ENCODE data around the gene FLT1.
A peak's percentile ranks its signal among the peaks of the same experiment; 100 is the strongest.

Gene FLT1

DNA sequence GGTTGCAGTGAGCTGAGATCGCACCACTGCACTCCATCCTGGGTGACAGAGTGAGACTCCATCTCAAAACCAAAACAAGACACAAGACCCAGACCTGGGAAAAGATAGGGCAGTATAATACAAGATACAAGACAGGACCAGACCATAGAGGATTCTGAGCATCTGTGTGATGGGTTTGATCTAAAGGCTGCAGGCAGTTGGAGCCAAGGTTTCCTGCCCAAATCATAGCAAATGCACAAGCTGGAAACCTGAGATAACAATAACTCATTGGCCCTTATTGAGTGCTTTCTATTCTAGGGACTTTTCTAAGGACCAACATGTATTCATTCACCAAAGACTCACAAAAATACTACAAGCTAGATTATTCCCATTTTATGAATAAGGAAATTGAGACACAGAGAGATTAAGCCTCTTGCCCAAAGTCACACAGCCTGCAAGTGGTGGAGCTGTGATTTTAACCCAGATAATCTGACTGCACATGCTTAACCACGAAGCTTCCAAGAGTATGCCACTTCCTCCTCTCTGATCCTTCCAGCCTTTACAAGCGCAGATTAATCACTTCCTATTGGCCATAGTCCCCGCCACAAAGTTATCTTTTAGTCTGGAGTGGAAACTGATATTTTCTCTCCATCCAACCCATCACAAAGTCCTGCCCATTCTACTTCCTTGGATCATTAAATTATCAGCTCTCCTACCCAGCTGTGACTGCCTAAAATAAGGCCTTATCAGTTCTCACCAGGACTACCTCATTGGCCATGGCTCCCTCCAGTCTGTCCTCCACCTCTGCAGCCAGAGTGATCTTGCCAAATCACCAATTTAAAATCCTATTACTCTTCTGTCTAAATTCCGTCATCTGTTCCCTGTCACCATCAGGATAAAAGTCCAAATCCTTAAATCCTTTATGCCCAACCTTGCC lies 147.2 kb downstream of the FLT1 start:
- no peak for TF ChIP-seq Cebpa-rat (IDR thresholded peaks at IDR 0.05)
- Histone ChIP-seq H3K4me1 (peaks cover 18% of the 10 kb centered on the region), H3K27ac (no peak overlapping the region), H3K9me3 (no peaks in the 10 kb centered on the region), H4K20me1 (no peaks in the 10 kb centered on the region), H3K36me3 (peaks cover 55% of the 10 kb centered on the region), H3K4me3 (no peak overlapping the region), H3K4me2 (peak overlapping the region; percentile 29), H3K9ac (no peak overlapping the region), H3K27me3 (no peaks in the 10 kb centered on the region)

DNA sequence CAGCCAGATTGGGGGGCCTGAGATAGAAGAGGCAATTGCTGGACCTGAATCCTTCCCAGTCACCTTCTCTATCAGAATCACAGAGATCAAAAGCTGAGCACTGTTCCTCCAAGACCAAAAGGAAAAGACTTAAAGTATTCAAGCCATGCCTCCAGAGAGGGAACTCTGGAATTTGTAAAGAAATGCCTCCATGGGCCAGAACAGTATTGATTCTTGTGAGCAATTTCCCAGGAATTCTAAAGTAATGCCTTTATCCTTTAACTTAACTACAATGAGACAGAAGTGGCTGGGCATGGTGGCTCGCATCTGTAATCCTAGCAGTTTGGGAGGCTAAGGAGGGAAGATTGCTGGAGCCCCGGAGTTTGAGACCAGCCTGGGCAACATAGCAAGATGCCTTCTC lies 148.8 kb downstream of the FLT1 start:
- no peak overlapping the region for H3K9ac ChIP-seq
- no peaks in the 10 kb centered on the region for H3K9me3 ChIP-seq
- no peaks in the 10 kb centered on the region for H3K27me3 ChIP-seq
- H3K4me2 ChIP-seq = no peak overlapping the region
- peaks cover 15% of the 10 kb centered on the region for H3K4me1 ChIP-seq
- no peak for TF ChIP-seq Cebpa-rat (IDR thresholded peaks at IDR 0.05)
- H3K36me3 ChIP-seq = peaks cover 49% of the 10 kb centered on the region
- no peak overlapping the region for H3K27ac ChIP-seq
- H3K4me3 ChIP-seq = no peak overlapping the region
- no peaks in the 10 kb centered on the region for H4K20me1 ChIP-seq

DNA sequence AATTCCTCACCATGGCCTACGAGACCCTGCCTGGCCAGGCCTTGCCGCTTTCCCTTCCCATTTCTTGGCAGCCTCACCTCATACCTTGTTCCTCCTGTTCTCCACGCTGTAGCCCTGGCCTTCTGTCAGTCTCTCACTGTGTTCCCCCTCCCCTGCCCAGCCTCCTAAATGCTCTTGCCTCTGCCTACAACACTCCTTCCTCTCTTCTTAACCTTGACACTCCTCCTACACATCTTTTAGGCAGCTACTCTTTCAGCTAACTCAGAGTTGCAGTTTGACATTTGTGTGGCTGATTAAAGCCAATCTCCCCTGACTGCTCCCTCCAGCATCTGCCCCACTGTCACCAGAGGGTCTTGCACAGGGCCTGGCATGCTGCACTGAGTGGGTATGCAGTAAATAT lies 150.8 kb downstream of the FLT1 start:
- Histone ChIP-seq H3K27ac (no peak overlapping the region), H4K20me1 (no peaks in the 10 kb centered on the region), H3K4me2 (no peak overlapping the region), H3K4me1 (peaks cover 10% of the 10 kb centered on the region), H3K4me3 (no peak overlapping the region), H3K9me3 (no peaks in the 10 kb centered on the region), H3K27me3 (no peaks in the 10 kb centered on the region), H3K9ac (no peak overlapping the region), H3K36me3 (peaks cover 55% of the 10 kb centered on the region)
- no peak for TF ChIP-seq Cebpa-rat (IDR thresholded peaks at IDR 0.05)

DNA sequence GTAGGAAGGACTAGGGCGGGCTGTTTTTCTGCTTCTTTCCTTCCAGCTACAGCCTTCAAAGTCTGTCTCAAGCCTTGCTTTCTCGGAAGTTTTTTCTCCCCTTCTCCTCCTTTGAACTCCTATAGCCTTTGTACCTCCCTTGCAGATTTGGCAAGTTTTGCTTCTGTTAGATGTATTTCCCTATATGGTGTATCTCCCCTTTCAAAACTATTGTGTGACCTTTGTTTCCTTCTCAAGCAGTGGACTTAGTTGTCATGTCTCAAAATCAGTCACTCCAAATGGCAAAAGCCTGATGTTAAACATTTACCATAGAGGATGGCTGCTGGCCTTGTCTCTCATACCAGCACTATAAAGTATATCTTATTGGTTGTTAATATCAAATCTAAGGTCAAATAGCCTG lies 152.7 kb downstream of the FLT1 start:
- Histone ChIP-seq H4K20me1 (no peaks in the 10 kb centered on the region), H3K36me3 (peaks cover 67% of the 10 kb centered on the region), H3K4me1 (peaks cover 9% of the 10 kb centered on the region; the same call in 1 of the 2 replicates), H3K27ac (no peak overlapping the region), H3K4me2 (no peak overlapping the region), H3K9ac (no peak overlapping the region), H3K4me3 (no peak overlapping the region), H3K9me3 (no peaks in the 10 kb centered on the region), H3K27me3 (no peaks in the 10 kb centered on the region)
- no peak for TF ChIP-seq Cebpa-rat (IDR thresholded peaks at IDR 0.05)

DNA sequence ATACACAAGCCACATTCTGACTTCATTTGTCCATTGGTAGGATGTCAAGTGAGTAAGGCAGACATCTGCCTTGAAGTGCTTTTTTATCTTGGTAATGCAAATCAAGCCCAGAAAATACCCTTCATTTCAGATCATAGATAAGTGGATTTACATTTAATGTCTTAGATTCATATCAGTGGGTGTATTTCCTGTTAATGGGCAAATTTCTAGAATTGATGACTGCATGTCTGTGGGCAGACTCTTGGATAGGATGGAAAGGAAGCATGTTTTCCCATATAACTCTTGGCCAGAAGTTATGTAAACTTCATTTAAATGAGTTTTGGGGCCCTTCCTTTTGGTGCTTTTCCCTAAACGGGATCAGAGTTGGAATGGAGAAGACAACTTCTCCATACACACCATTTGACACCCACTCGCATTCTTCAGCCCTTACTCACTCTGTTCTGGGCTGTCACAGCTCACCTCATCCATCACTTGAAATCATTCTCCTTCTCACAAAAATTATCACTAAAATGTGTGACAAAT lies 154.6 kb downstream of the FLT1 start:
- H3K27me3 ChIP-seq = no peaks in the 10 kb centered on the region
- peaks cover 66% of the 10 kb centered on the region for H3K36me3 ChIP-seq
- no peak for TF ChIP-seq Cebpa-rat (IDR thresholded peaks at IDR 0.05)
- no peak overlapping the region for H3K27ac ChIP-seq
- H3K4me1 ChIP-seq = peaks cover 12% of the 10 kb centered on the region
- no peaks in the 10 kb centered on the region for H3K9me3 ChIP-seq
- H4K20me1 ChIP-seq = no peaks in the 10 kb centered on the region
- no peak overlapping the region for H3K4me3 ChIP-seq
- no peak overlapping the region for H3K4me2 ChIP-seq
- H3K9ac ChIP-seq = no peak overlapping the region

DNA sequence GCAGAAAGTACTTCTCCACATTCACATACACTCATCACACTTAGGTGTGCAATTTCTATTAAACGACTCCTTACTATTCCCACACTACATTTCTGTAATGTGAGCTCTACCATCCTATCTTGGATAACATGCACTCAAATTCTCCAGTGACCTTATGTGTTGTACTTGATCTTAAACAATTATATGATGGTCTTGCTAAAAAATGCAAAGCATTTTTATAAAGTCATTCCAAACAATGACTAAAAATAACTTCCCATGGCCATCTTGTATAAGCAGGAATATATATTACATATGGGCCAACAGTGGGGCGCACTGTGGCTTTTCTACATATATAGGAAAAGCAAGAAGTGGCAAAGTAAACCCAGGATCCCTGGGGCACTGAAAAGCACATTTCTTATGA lies 155.5 kb downstream of the FLT1 start:
- Histone ChIP-seq H3K36me3 (peaks cover 63% of the 10 kb centered on the region), H4K20me1 (no peaks in the 10 kb centered on the region), H3K4me3 (no peak overlapping the region), H3K4me1 (peaks cover 18% of the 10 kb centered on the region), H3K9ac (no peak overlapping the region), H3K27me3 (no peaks in the 10 kb centered on the region), H3K9me3 (no peaks in the 10 kb centered on the region), H3K27ac (no peak overlapping the region), H3K4me2 (no peak overlapping the region)
- no peak for TF ChIP-seq Cebpa-rat (IDR thresholded peaks at IDR 0.05)

DNA sequence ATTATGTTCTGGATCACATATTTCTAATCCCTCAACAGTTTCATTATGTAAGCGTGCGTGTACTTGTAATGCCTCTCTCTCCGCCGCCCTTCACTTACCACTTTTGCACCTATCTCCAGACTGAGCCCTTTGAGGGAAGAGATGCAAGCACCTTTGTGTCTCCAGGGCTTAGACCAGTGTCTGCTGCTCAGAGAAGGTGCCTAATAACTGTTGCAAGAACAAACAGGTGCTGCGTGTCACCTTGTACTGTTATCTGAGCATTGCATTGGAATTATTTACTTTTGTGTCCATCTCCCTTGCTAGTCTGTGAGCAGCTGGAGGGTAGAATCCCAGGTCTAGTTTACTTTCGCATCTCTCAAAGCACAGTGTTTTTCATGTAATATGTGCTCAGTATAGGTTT lies 156.2 kb downstream of the FLT1 start:
- H3K27me3 ChIP-seq = no peaks in the 10 kb centered on the region
- H3K9me3 ChIP-seq = no peaks in the 10 kb centered on the region
- no peak overlapping the region for H3K27ac ChIP-seq
- peaks cover 63% of the 10 kb centered on the region for H3K36me3 ChIP-seq
- TF ChIP-seq Cebpa-rat (IDR thresholded peaks at IDR 0.05) = no peak
- H4K20me1 ChIP-seq = no peaks in the 10 kb centered on the region
- H3K4me1 ChIP-seq = peaks cover 18% of the 10 kb centered on the region
- no peak overlapping the region for H3K4me2 ChIP-seq
- no peak overlapping the region for H3K9ac ChIP-seq
- no peak overlapping the region for H3K4me3 ChIP-seq

DNA sequence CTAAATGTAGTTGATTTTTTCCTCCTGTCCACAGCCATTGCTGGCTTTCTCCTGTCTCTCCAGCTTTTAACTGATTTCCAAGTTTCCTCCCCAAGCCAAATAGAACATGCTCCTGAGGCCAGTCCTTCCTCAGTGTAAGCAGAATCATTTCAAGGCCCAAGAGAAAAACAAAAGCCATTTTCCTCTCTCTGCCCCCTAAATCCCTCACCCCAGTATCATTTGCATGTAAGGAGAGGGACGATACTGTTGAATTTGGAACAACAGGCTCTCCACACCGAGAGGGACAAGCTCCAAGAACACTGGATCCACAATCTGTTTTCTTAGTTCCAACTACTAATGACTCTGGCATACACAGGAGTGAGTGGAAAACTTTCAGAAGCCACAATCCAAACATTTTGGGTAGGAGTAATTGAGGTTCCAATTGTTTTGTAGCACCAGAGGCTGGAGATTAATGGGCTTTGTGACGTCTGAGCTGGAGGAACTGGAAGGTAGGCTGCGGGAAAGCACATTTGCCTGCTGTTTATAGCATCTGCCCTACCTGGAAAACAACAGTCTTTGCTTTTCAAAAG lies 156.8 kb downstream of the FLT1 start:
- TF ChIP-seq Cebpa-rat (IDR thresholded peaks at IDR 0.05) = no peak
- no peaks in the 10 kb centered on the region for H3K27me3 ChIP-seq
- no peaks in the 10 kb centered on the region for H3K9me3 ChIP-seq
- no peaks in the 10 kb centered on the region for H4K20me1 ChIP-seq
- no peak overlapping the region for H3K4me3 ChIP-seq
- H3K4me1 ChIP-seq = peaks cover 18% of the 10 kb centered on the region
- no peak overlapping the region for H3K9ac ChIP-seq
- no peak overlapping the region for H3K27ac ChIP-seq
- peaks cover 68% of the 10 kb centered on the region for H3K36me3 ChIP-seq
- no peak overlapping the region for H3K4me2 ChIP-seq

DNA sequence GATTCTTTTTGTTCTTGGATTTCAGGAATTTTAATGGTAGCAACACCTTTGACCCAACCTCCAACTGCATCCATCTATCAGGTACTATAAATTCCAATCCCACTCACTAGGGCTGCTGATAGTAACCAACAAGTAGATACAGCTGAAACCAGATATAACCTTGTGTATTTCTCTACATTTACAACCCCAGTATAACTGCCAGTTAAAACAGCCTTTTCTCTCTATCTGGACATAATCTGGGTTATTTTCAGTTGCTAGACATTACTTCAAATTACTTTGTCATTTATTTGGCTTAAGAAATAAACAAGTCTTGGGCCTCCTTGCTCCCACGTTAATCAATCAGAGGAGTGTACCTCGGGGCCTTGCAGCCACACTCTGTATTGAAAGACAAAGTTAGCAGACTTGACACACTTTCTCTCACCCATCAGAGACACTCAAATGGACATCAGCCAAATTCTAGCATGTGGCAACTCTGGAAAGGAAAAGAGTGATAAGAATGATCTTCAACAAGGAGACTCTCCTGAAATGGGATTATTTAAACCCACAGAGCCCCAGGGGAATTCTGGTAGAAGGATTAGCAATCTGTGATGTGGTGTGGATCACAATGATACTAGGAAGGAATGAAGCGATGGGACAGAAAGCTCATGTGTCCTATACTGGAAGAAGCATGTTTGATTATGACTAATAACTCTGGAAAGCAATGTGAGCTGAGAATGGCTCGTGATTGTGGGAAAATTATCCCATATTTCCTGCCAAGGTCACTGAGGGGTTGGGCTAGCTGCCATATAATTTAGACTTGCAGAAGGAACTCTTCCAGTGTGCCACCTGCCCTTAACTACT lies 157.5 kb downstream of the FLT1 start:
- H3K36me3 ChIP-seq = peaks cover 73% of the 10 kb centered on the region
- no peak overlapping the region for H3K27ac ChIP-seq
- no peak for TF ChIP-seq Cebpa-rat (IDR thresholded peaks at IDR 0.05)
- no peaks in the 10 kb centered on the region for H3K27me3 ChIP-seq
- no peak overlapping the region for H3K9ac ChIP-seq
- no peaks in the 10 kb centered on the region for H4K20me1 ChIP-seq
- H3K4me2 ChIP-seq = no peak overlapping the region
- no peaks in the 10 kb centered on the region for H3K9me3 ChIP-seq
- no peak overlapping the region for H3K4me3 ChIP-seq
- peaks cover 18% of the 10 kb centered on the region for H3K4me1 ChIP-seq

All from BLaER1 (cell line).